ACHN (cell line): Measurements from ENCODE around the gene SMYD1.

Experiments used
- DNase-seq: peaks from one replicate; pipeline ENCODE4 v3.0.0-alpha.2; 2015
- in situ Hi-C: cut with HindIII; loops from 2 replicates; pipeline ENCODE4 v1.10.0; 2017; ENCODE audit warnings: low sequenced_read_pairs, low pct_ligation_motif_present, low pct_unique_long_range_greater_than_20kb

Gene SMYD1

DNA sequence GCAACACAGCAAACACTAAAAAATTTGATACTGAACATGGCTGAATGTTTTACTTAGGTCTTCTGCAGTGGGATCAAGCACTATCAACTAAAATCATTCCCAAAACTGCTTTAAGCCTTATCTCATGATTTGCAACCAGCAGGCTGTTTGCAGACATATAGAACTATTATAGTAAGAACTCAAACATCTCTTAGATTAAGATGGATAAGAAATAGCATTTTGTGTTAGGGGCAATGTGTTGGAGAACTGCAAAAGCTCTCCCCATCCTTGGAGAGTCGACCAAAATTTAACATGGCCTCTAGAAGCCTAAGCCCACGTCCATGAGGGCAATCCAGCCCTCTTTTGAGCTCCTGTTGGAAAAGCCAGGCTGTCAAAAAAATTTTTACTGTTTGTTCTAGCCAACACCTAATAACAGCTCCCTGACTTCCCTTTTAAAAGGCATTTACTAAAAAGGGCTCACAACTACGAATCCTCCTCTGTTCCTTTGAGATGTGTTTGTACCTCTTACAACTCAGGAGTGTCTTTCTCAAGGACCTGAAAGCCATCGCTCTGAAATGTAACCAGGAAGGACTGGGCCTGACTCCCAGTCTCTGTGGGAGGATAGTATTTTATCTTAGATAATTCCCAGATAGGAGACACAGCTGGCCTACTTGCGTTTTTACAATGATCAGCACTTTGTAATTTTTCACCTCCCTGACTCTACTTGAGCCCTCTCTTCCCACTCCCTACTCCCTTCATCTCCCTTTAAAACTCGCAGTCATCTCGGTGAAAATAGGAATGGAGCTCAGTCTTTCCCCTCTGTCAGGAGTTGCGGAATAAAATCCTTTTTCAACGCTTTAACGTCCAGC is 13.5 kb upstream of the SMYD1 start:
- in situ Hi-C loops: no loop called here
- DNase-seq: no peak

GRCh38 chr2:88054782-88055370 is 12.7 kb upstream of the SMYD1 start:
- in situ Hi-C loops: no loop called here
- peak; percentile 36 for DNase-seq

- DNase-seq: peak; percentile 97
- in situ Hi-C loops: no loop called here
Observed at GRCh38 chr2:88055371-88056128, 12.1 kb upstream of the SMYD1 start, which contains the start of gene KRCC1. Gene KRCC1, minus strand, starts transcription at chr2:88055783. Its CDS starts 27,220 bp downstream, at chr2:88028563.

GRCh38 chr2:88057437-88057844 is 10.2 kb upstream of the SMYD1 start:
- in situ Hi-C loops: no loop called here
- no peak for DNase-seq

DNA sequence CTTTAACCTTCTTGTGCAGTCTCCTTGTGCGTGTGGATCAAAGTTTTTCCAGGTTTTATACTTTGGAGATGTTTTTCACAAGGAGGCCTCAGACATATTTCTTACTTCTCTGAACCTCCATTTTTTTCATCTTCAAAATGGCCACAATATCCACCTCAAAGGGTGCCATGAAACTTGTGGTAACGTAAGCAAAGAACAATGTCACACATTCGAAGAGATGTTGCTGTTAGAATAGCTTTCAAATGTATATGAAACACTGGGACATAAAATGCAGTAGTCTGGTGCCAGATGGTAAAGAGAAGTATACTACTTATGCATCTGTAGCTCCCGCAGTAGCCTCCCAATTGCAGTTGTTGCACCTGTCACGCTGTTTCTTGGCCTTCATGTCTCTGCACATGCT is 9.4 kb upstream of the SMYD1 start:
- DNase-seq: no peak
- in situ Hi-C loops: no loop called here

DNA sequence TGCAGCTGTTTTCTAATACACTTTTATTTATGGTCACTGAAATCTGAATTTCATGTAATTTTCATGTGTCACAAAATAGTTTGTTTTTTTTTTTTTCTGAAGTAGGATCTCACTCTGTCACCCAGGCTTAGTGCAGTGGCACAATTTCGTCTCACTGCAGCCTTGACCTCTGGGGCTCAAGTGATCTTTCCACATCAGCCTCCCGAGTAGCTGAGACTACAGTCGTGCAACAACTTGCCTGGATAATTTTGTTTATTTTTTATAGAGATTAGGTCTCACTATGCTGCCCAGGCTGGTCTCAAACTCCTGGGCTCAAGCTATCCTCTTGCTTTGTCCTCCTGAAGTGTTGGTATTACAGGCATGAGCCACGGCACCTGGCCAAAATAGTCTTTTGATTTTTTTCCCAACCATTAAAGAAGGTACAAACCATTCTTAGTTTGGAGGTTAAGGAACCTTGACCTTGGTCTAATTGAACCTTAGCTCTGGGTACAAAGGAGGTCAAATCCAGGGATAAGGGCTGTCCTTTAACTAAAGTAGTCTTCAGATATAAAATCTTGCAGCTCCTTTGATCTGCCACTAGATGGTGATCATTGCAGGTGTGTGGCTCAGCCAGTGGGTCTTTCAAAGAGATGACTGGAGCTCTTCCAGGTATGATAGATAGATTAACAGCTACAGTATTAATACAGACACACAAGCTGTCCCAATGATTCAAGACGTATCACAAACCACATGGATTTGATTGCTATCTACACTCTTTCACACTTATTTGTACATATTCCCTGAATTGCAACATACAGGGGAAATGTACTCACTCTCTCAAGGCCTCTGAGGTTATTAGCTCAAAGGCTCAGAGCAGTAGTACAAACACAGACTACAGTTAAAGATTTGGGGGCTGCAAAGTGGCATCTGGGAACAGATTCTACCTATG is 7.4 kb upstream of the SMYD1 start:
- in situ Hi-C loops: no loop called here
- peak; percentile 61 for DNase-seq

- no peak for DNase-seq
- in situ Hi-C loops: no loop called here
Observed at GRCh38 chr2:88060907-88061275, 6.7 kb upstream of the SMYD1 start.

DNA sequence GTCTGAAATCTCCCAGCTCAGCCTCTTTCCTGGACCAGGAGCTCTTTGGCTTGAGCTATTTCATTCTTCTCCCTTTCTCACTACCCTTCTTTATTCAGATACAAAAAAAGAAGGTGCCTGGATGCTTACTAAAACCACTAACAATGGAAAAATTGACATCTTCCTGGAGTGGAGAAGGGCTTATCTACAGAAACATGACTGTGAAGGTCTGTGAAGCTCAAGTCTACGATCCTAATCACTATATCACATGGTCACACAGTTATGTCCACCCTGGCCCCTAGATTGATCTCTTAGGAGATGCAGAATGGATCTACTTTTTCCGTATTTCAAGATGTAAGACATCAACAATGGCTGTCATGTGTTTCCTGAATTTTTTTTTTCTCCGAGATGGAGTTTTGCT is 6.3 kb upstream of the SMYD1 start:
- no peak for DNase-seq
- in situ Hi-C loops: no loop called here

GRCh38 chr2:88066543-88066942 is 1.1 kb upstream of the SMYD1 start:
- in situ Hi-C loops: no loop called here
- no peak for DNase-seq

GRCh38 chr2:88067189-88067588 is 436 bp upstream of the SMYD1 start:
- in situ Hi-C loops: no loop called here
- no peak for DNase-seq

DNA sequence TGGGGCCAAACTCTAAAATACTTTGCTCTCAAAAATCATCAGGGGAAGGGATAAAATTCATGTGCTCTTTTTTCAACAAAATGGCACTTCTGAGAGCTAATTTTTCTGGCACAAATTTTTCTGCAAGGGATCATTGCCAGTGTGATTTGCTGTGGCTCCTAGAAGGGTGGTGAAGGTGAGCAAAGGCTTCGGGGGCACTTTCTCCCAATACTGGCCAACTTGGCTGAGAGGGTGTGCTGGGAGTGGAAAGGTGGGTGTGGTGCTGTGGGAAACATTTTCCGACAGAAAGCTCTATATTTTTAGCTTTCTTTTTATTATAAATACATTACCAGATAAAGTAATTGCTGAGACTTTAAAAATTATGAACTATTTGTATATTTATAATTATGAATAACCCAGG is 419 bp downstream of the SMYD1 start:
- in situ Hi-C loops: no loop called here
- no peak for DNase-seq

GRCh38 chr2:88069117-88069516 is 1.5 kb downstream of the SMYD1 start:
- in situ Hi-C loops: no loop called here
- DNase-seq: no peak

GRCh38 chr2:88070055-88070454 is 2.4 kb downstream of the SMYD1 start:
- no peak for DNase-seq
- in situ Hi-C loops: no loop called here

GRCh38 chr2:88071365-88071764 is 3.7 kb downstream of the SMYD1 start:
- in situ Hi-C loops: no loop called here
- no peak for DNase-seq

DNA sequence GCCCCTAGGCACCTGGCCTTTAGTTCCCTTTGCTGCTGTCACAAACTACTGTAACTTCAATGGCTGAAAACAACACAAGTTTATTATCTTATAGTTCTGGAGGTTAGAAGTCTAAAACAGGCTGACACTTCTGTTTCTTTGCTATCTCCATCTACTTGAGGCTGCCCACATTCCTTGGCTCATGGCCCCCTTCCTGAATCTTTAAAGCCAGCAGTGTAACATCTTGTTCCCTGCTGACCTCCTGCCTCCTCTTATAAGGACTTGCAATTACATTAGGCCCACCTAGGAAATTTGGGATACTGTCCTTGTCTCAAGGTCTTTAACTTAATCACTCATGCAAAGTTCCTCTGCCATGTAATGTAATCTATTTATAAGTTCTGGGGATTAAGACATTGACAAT is 6.5 kb downstream of the SMYD1 start:
- in situ Hi-C loops: no loop called here
- no peak for DNase-seq

DNA sequence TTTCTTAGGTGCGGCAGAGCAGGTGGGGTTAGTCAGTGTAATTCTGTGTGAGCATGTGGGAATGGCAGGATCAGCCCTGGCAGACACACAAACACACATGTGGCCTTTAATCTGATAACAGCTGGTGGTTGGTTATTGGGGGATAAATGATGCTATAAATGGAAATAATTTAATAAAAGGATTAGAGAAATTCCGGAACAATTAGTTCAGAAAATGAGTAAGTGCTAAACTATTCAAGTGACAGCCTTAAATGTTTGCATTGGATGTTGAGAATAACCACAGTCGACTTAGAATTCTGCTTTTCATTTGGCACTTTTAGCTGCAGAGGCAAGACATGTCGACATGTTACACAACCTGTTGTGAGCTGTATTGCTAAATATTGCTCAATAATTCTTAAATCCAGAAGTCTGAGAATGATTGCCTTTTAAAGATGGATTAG is 7.2 kb downstream of the SMYD1 start:
- in situ Hi-C loops: no loop called here
- no peak for DNase-seq

GRCh38 chr2:88077080-88077479 is 9.5 kb downstream of the SMYD1 start:
- DNase-seq: no peak
- in situ Hi-C loops: no loop called here

- DNase-seq: no peak
- in situ Hi-C loops: no loop called here
Observed at GRCh38 chr2:88078643-88079172, 11.1 kb downstream of the SMYD1 start.
